NB4 (cell line): Measurements from ENCODE around the gene UNC13C.

Experiments
- DNase-seq: peaks from one replicate; pipeline ENCODE4 v3.0.0; 2010; ENCODE audit warnings: low read depth
- H3K4me3 ChIP-seq: one replicate; pipeline ENCODE4 v1.5.1; 2011; ENCODE audit warnings: mild to moderate bottlenecking, low read depth, low read length, moderate library complexity
- CTCF ChIP-seq: IDR thresholded peaks from one replicate; pipeline ENCODE4 v1.5.1; 2012; ENCODE audit warnings: low read depth, low read length
- MAX ChIP-seq: IDR thresholded peaks from 2 replicates; pipeline ENCODE4 v1.6.1; 2011; ENCODE audit warnings: low read depth, low read length
- MYC ChIP-seq: IDR thresholded peaks from 2 replicates; pipeline ENCODE4 v1.6.1; 2011; ENCODE audit warnings: low read depth, low read length
- POLR2A ChIP-seq: IDR thresholded peaks from 2 replicates; pipeline ENCODE4 v1.6.1; 2011; ENCODE audit warnings: mild to moderate bottlenecking; ENCODE audit not compliant: insufficient read length; ENCODE audit errors: extremely low read depth

Gene UNC13C

GRCh38 chr15:53982071-53982680, 3.9 kb downstream of the UNC13C start:
- DNase-seq: no peak
- TF ChIP-seq POLR2A (no peak), MAX (no peak), CTCF (no peak), MYC (no peak)
- H3K4me3 ChIP-seq: no peak overlapping the region

GRCh38 chr15:53982876-53983275, 4.6 kb downstream of the UNC13C start:
- TF ChIP-seq MAX (no peak), MYC (no peak), CTCF (no peak), POLR2A (no peak)
- no peak for DNase-seq
- H3K4me3 ChIP-seq: no peak overlapping the region

DNA sequence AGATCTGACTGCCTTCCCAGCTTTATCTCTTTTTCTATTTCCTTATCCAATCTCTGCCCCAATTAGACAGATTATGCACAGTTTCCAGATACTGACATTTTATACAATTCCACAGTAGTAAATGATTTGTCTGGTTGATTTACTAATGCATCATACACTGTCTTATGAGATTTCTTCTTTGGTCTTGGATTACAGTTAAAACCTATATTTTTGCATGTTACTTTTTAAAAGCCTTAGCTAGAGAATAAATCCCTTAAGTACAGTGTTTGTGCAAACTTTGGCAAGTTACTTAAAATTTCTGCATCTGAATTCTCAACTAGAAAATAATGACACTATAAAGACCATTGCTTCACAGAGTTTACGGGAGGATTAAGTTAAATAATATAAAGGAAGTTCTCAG, 6.0 kb downstream of the UNC13C start:
- no peak for DNase-seq
- no peak overlapping the region for H3K4me3 ChIP-seq
- no peak for TF ChIP-seq POLR2A
- TF ChIP-seq CTCF: no peak
- TF ChIP-seq MAX: no peak
- no peak for TF ChIP-seq MYC

GRCh38 chr15:53985562-53985961, 7.3 kb downstream of the UNC13C start:
- DNase-seq: no peak
- no peak for TF ChIP-seq POLR2A
- TF ChIP-seq MYC: no peak
- TF ChIP-seq CTCF: no peak
- no peak for TF ChIP-seq MAX
- no peak overlapping the region for H3K4me3 ChIP-seq

GRCh38 chr15:53987480-53987879, 9.2 kb downstream of the UNC13C start:
- H3K4me3 ChIP-seq: no peak overlapping the region
- TF ChIP-seq CTCF: no peak
- no peak for DNase-seq

DNA sequence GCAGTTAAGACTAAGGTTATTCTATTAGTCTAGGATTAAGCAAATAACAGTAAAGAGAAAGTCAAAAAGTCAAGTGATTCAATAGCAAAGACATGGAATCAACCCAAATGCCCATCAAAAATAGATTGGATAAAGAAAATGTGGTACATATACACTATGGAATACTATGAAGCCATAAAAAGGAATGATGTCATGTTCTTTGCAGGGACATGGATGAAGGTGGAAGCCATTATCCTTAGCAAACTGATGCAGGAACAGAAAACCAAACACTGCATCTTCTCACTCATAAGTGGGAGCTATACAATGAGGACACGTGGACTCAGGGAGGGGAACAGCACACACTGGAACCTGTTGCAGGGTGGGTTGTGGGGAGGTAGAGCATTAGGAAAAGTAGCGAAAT, 29.0 kb downstream of the UNC13C start:
- H3K4me3 ChIP-seq: no peak overlapping the region
- no peak for DNase-seq
- TF ChIP-seq CTCF: no peak
- TF ChIP-seq MYC: no peak
- no peak for TF ChIP-seq POLR2A
- TF ChIP-seq MAX: no peak
